Posterior cingulate gyrus (tissue), 11 donors: ENCODE data around the gene SETBP1.
A peak's percentile ranks its signal among the peaks of the same experiment; 100 is the strongest.

Experiments
- DNase-seq, 10 donors: peaks; one replicate each; pipeline versions ENCODE4 v3.0.0 to v3.0.0-alpha.2; 2020 to 2021; ENCODE audit warnings: mixed read lengths in 3 of 10
- intact Hi-C: fragments of 100-400 bp; cut with DNase I; formaldehyde crosslinking; loops from one replicate; pipeline ENCODE4 v1.15.1; 2023

The SETBP1 gene

DNA sequence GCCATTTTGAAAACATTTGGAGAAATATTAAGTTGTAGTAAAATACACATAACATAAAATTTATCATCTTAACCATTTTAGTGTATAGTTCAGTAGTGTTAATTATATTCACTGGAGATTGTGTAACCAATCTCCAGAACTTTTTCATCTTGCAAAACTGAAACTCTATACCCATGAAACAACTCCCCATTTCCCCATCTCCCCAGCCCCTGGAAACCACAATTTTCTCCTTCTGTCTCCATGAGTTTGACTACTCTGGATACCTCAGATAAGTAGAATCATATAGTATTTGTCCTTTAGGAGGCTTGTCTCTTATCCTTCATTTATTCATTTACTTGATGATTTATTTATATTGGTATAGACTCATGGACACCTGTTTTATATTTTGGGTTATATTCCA, 392.9 kb downstream of the SETBP1 start:
- intact Hi-C loops: no loop called here
- DNase-seq: no peak

GRCh38 chr18:45081566-45082181, 401.0 kb downstream of the SETBP1 start:
- peak in 1 of 10 donors; percentile 50 for DNase-seq
- intact Hi-C loops: no loop called here

DNA sequence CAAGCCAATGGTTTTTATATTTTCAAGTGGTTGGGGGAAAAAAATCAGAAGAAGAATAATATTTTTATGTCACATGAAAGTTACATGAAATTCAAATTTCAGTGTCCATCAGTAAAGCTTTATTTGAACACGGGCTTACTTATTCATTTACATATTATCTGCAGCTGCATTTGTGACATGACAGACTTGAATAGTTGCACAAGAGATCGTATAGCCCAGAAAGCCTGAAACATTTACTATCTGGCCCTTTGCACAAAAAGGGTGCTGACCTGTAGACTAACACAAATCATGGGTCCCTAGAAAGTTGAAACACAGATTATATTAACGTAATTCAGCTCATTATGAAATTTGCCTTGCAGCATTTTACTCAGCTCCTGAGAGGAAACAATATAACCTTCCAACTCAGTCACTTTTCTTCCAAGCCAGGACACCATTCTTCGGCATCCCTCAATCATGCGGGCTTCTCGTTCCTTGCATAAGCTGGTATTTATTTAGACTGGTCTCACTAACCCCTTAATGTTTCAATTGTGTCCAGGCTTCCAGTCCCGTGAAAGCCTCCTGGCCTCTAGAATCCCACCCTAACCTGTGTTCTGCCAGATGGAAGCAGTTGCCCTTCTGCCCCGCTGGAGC, 402.7 kb downstream of the SETBP1 start:
- intact Hi-C loops: no loop called here

DNA sequence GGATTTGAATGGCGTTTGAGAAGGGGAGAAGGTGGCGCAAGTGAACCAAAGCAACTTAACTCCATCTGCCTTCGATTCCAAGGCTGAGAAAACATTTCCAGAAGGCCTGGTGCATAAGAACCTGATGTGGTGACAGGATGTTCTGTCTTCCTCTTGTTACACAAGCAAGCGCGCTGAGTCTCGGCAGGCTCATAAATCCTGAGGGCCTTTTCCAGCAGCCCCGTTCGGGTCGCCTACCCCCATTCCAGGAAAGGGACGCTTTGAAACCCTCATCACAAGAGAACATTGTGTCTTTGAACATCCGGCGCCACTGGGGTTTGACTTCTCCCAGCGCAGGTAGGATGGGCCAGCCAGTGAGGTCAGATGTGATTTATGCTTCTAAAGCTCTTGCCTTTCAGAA, 403.5 kb downstream of the SETBP1 start:
- intact Hi-C loops: no loop called here
- no peak for DNase-seq

More for the DNA sequence above, 402.7 kb downstream of the SETBP1 start:
- DNase-seq: no peak

- DNase-seq: no peak
- intact Hi-C loops: no loop called here
Observed at GRCh38 chr18:45085916-45086624, 405.4 kb downstream of the SETBP1 start.

DNA sequence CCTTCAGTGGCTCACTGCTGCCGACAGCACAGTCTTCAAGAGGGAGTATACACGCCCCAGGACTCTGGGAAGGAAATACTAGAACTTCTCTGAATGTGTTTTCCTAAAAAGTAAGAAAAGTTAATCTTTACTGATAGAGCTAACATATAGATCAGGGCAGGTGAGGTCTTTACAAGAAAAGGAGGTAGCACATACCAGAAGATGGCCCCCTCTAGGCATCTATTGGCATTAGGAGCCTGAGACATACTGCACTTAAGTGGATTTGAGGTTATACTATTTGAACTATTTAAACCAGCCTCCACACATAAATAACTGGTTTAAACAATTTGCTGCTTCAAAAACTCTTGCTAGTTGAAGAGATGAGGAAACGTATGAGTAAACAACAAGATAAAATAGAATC, 406.1 kb downstream of the SETBP1 start:
- intact Hi-C loops: no loop called here
- DNase-seq: no peak

- intact Hi-C loops: no loop called here
- no peak for DNase-seq
Observed at GRCh38 chr18:45090526-45091140, 409.9 kb downstream of the SETBP1 start.

GRCh38 chr18:45100321-45101105, 419.8 kb downstream of the SETBP1 start:
- intact Hi-C loops: no loop called here
- DNase-seq: no peak

- DNase-seq: no peak
- intact Hi-C loops: no loop called here
Observed at GRCh38 chr18:45102126-45102525, 421.4 kb downstream of the SETBP1 start.

DNA sequence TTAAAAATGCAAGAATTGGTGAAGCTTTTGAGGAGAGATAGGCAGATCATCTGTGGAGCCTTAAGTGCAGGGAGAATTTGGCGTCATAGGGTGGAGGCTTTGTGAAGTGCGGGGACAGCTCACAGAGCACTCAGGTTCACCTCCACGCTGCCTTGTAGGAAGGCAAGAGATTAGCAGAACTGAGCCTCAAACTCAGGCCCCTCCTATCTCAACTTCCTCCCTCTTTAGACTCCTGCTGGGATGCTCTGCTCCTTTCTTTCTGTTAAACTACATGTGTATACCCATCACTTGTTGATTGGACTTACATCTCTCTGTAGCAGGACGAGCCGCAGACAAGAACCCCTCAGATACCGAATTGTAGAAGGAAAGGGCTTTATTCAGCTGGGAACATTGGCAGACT, 422.2 kb downstream of the SETBP1 start:
- intact Hi-C loops: no loop called here
- DNase-seq: no peak

DNA sequence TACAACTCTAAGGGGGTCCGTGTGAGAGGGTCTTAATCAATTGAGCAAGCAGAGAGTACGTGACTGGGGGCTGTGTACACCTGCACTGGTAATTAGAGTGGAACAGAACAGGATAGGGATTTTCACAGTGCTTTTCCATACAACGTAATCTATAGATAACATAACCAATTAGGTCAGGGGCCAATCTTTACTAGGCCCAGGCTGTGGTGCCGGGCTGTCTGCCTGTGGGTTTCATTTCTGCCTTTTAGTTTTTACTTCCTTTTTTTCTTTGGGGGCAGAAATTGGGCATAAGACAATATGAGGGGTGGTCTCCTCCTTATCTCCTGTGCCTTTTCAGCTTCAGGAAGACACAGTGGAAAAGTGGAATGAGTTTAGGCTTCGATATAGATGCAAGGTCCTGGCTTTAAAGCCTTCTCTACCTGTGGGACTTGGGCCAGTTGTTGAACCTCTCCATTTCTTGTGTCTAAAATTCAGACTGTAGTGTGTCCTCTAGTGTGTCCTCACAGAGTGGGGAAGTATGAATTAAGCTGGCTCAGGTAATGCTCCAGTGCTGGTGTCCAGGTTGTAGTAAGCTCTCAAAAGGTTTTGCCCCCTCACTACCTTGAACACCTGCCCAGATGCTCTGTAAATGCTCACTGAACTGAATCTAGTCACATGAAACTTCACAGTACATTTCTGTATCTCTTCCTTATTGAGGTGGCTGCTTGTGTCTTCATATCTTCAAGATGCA, 422.8 kb downstream of the SETBP1 start:
- no peak for DNase-seq
- intact Hi-C loops: no loop called here

GRCh38 chr18:45104049-45104395, 423.3 kb downstream of the SETBP1 start:
- intact Hi-C loops: no loop called here
- no peak for DNase-seq

- intact Hi-C loops: no loop called here
- no peak for DNase-seq
Observed at GRCh38 chr18:45106331-45106774, 425.7 kb downstream of the SETBP1 start.

DNA sequence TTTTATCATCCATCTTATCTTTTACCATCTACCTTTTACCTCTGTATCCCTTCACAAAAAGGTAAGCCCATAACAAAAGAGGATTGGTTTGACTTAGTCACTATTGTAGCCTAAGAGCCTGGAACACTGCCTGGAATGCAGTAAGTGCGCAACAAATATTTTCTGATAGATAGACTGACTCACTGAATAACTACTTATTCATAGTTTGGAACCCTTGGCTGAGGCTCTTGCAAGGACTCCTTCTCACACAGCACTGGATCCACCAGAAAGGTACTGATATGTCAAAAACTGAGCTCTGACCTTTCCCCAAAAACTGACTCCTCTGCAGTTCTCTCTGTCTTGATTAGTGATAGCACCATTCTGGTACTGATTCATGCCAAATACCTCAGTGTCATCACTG, 426.7 kb downstream of the SETBP1 start:
- intact Hi-C loops: no loop called here
- DNase-seq: no peak

DNA sequence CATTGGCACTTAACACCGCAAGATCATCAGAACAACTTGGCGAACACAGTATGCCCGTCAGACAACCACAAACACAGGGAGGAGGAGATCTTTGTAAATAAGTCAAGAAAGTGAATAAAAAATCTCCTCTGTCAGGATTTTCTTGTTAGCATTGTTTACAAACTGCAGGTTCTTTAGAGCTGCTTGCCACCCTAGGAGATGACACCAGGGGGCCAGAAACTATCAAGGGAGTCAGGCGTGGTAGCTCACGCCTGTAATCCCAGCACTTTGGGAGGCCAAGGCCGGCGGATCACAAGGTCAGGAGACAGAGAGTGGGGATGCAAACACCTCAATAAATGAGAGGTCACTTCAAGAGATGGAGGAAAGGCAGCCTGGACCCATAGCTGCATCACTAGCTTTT, 428.1 kb downstream of the SETBP1 start:
- DNase-seq: no peak
- intact Hi-C loops: no loop called here

DNA sequence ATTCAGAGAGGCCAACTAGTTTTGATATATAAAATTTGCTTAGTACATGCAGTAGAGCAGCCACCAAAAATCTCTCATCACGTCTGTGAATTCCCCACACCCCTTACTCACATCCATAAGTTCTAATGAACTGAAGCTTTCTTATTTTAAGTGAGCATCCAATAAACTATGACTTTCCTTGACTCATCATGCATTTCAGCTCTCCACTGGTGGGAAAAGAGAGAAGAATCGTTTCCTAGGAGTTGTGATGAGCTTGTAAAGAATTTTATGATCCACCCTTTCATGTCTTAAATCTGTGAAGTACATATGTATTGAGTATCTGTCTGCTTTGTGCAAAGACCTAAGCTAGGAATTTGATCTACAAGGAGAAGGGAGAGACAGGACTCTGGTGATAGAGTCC, 428.6 kb downstream of the SETBP1 start:
- intact Hi-C loops: no loop called here
- no peak for DNase-seq

GRCh38 chr18:45109706-45110105, 429.0 kb downstream of the SETBP1 start:
- no peak for DNase-seq
- intact Hi-C loops: no loop called here

GRCh38 chr18:45110577-45111501, 430.2 kb downstream of the SETBP1 start:
- intact Hi-C loops: no loop called here
- DNase-seq: peak in 1 of 10 donors; percentile 72

DNA sequence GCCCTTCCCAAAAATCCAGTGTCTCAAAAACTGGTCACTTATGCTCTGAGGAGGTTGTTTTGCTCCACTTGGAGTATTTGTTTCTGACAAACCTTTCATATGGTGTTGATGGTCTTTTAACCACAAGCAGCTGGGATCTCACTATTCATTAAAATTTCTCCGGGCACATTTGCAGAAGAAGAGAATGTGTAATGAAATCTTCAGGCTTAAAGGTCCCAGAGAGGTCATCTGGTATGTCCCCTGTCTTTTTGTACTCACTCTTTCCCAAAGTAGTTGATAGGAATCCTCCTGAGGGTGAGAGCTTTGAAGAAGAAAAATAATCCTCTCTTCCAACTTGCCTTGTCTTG, 430.8 kb downstream of the SETBP1 start:
- intact Hi-C loops: no loop called here
- DNase-seq: no peak
